Measurements from ENCODE around the gene NATD1.

DNA sequence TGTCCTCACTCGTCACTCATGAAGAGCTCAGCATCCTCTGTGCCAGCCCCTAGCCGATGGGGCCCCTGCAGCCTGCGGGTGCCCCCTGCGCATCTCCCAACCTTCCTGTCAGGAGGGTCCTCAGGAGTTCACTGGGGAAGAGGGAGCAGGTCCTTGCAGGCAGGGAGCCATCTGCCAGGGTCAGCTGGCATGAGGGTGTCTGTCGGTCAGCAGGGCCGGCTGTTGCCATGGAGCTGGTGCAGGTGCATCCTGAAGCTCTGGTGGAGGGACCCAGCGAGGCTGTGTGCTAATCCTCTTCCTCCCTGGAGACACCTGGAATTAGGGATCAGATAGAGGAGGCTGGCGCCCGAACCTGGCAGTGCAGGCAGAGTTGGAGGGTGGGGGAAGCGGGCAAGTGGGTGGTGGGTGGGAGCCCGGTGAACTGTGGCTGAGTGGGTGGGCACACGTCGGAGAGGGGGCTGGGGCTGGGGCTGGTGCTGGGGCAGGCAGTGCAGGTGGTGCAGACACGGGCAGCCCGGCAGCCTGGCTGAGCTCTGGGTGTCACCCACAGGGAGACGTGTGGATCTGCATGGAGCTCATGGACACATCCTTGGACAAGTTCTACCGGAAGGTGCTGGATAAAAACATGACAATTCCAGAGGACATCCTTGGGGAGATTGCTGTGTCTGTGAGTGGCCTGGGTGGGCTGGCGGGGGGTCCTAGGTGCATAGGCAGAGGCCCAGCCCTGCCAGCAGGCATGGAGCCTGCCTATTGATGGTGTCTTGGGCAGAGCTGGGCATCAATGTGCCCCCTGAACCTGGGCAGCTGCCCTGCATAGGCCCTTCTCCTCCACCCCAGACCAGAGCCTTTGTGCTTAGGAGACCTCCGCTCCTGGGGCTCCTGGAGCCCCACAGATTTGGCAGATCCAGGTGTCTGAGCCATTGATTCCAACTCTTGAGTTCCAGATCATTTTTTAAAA lies 48.7 kb upstream of the NATD1 start:
- TF ChIP-seq, protein P1, sequence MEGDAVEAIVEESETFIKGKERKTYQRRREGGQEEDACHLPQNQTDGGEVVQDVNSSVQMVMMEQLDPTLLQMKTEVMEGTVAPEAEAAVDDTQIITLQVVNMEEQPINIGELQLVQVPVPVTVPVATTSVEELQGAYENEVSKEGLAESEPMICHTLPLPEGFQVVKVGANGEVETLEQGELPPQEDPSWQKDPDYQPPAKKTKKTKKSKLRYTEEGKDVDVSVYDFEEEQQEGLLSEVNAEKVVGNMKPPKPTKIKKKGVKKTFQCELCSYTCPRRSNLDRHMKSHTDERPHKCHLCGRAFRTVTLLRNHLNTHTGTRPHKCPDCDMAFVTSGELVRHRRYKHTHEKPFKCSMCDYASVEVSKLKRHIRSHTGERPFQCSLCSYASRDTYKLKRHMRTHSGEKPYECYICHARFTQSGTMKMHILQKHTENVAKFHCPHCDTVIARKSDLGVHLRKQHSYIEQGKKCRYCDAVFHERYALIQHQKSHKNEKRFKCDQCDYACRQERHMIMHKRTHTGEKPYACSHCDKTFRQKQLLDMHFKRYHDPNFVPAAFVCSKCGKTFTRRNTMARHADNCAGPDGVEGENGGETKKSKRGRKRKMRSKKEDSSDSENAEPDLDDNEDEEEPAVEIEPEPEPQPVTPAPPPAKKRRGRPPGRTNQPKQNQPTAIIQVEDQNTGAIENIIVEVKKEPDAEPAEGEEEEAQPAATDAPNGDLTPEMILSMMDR (IDR thresholded peaks at IDR 0.05), result no peak
- TF ChIP-seq KDM1A (IDR thresholded peaks at IDR 0.05; ENCODE audit: low read depth) (no peak), JUN (IDR thresholded peaks at IDR 0.05) (no peak), CHD4 (IDR thresholded peaks at IDR 0.05; ENCODE audit: borderline replicate concordance) (no peak), ESRRA (IDR thresholded peaks at IDR 0.05; ENCODE audit: borderline replicate concordance, low read length) (no peak), BHLHE40 (IDR thresholded peaks at IDR 0.05; ENCODE audit: low read depth, low read length) (no peak), POLR2A (IDR thresholded peaks at IDR 0.05; ENCODE audit: low read length) (no peak; the same call in 1 of the 2 replicates), NR3C1 (IDR thresholded peaks at IDR 0.05) (no peak), EHMT2 (IDR thresholded peaks at IDR 0.05; ENCODE audit: low read depth) (no peak), NFE2L2 (conservative IDR thresholded peaks at IDR 0.05; ENCODE audit: low read length) (no peak)

All from A549 (cell line).